ENCODE results near the gene MAD1L1. TPM values are rescaled to one million over a fixed set of nuclear protein-coding genes. Genes with fewer than 3 reads are reported as not detected.
A peak's percentile ranks its signal among the peaks of the same experiment; 100 is the strongest.

Gene MAD1L1
- total RNA-seq, 2 donors from 2014 or later = 59.1 to 61.4 TPM

GRCh38 chr7:2185715-2186114 lies 47.0 kb downstream of the MAD1L1 start:
- no peak for DNase-seq
- H3K27me3 ChIP-seq (ENCODE audit: control insufficient read depth, insufficient read depth, low read length, poor library complexity, severe bottlenecking) = no peaks in the 10 kb centered on the region
- WGBS, 2 experiments (ENCODE audit: insufficient coverage in 1 of 2, insufficient read length in 1 of 2) = 92 to 100% methylated on average over 1 to 8 of the region's 8 CpGs
- TF ChIP-seq, protein P1, sequence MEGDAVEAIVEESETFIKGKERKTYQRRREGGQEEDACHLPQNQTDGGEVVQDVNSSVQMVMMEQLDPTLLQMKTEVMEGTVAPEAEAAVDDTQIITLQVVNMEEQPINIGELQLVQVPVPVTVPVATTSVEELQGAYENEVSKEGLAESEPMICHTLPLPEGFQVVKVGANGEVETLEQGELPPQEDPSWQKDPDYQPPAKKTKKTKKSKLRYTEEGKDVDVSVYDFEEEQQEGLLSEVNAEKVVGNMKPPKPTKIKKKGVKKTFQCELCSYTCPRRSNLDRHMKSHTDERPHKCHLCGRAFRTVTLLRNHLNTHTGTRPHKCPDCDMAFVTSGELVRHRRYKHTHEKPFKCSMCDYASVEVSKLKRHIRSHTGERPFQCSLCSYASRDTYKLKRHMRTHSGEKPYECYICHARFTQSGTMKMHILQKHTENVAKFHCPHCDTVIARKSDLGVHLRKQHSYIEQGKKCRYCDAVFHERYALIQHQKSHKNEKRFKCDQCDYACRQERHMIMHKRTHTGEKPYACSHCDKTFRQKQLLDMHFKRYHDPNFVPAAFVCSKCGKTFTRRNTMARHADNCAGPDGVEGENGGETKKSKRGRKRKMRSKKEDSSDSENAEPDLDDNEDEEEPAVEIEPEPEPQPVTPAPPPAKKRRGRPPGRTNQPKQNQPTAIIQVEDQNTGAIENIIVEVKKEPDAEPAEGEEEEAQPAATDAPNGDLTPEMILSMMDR (conservative IDR thresholded peaks at IDR 0.05) = no peak
- H3K4me3 ChIP-seq (ENCODE audit: low read length) = no peak overlapping the region
- Mint-ChIP-seq H3K36me3 (ENCODE audit: low read depth) (peaks cover 72% of the 10 kb centered on the region), H3K4me3 (no peak overlapping the region), H3K27me3 (ENCODE audit: insufficient read depth) (no peaks in the 10 kb centered on the region), H3K27ac (no peak overlapping the region), H3K9me3 (peaks cover 22% of the 10 kb centered on the region), H3K4me1 (no peaks in the 10 kb centered on the region)
- H3K4me1 ChIP-seq (ENCODE audit: control insufficient read depth, insufficient read depth, low read length) = no peaks in the 10 kb centered on the region
- H3K9me3 ChIP-seq (ENCODE audit: control insufficient read depth, low read length) = peaks cover 25% of the 10 kb centered on the region
- H3K27ac ChIP-seq (ENCODE audit: low read depth, low read length) = no peak overlapping the region
- peaks cover 61% of the 10 kb centered on the region for H3K36me3 ChIP-seq (ENCODE audit: control insufficient read depth, insufficient read depth, low read length)
- H3K9ac ChIP-seq (ENCODE audit: extremely low read depth, low read length, poor library complexity, severe bottlenecking) = no peak overlapping the region

DNA sequence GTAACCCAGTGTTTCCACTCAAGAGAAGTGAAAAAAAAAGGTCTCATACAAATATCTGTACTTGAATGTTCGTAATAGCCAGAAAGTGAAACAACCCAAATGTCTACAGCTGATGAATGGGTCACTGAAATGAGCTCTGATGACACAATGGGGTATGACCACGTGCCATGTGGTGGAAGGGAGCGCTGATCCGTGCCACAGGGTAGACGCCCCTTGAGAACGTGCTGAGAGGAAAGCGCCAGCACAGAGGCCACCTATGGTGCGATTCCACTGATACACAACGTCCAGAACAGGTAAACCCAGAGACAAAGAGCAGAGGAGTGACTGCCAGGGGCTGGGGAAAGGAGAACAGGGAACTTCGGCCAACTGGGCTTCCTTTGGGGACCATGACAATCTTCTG lies 50.3 kb downstream of the MAD1L1 start:
- Mint-ChIP-seq H3K9me3 (peaks cover 2% of the 10 kb centered on the region), H3K4me3 (no peak overlapping the region), H3K4me1 (peaks cover 3% of the 10 kb centered on the region), H3K27me3 (ENCODE audit: insufficient read depth) (no peaks in the 10 kb centered on the region), H3K36me3 (ENCODE audit: low read depth) (peaks cover 62% of the 10 kb centered on the region), H3K27ac (peak overlapping the region; percentile 5)
- Histone ChIP-seq H3K27me3 (ENCODE audit: control insufficient read depth, insufficient read depth, low read length, poor library complexity, severe bottlenecking) (no peaks in the 10 kb centered on the region), H3K9ac (ENCODE audit: extremely low read depth, low read length, poor library complexity, severe bottlenecking) (no peak overlapping the region), H3K27ac (ENCODE audit: low read depth, low read length) (no peak overlapping the region), H3K4me1 (ENCODE audit: control insufficient read depth, insufficient read depth, low read length) (no peaks in the 10 kb centered on the region), H3K4me3 (ENCODE audit: low read length) (no peak overlapping the region), H3K9me3 (ENCODE audit: control insufficient read depth, low read length) (no peaks in the 10 kb centered on the region), H3K36me3 (ENCODE audit: control insufficient read depth, insufficient read depth, low read length) (peaks cover 43% of the 10 kb centered on the region)
- DNase-seq = no peak
- WGBS, 2 experiments (ENCODE audit: insufficient coverage in 1 of 2, insufficient read length in 1 of 2) = 93 to 97% methylated on average over 4 to 10 of the region's 10 CpGs
- TF ChIP-seq, protein P1 (conservative IDR thresholded peaks at IDR 0.05) = no peak

- H3K4me1 Mint-ChIP-seq = peaks cover 3% of the 10 kb centered on the region
Measured at GRCh38 chr7:2181077-2181854, 51.5 kb downstream of the MAD1L1 start.

More at GRCh38 chr7:2181077-2181854, 51.5 kb downstream of the MAD1L1 start:
- Mint-ChIP-seq H3K27me3 (ENCODE audit: insufficient read depth) (no peaks in the 10 kb centered on the region), H3K36me3 (ENCODE audit: low read depth) (peaks cover 65% of the 10 kb centered on the region), H3K4me3 (no peak overlapping the region), H3K9me3 (peaks cover 2% of the 10 kb centered on the region), H3K27ac (no peak overlapping the region)
- H3K4me1 ChIP-seq (ENCODE audit: control insufficient read depth, insufficient read depth, low read length) = no peaks in the 10 kb centered on the region
- H3K9me3 ChIP-seq (ENCODE audit: control insufficient read depth, low read length) = no peaks in the 10 kb centered on the region
- H3K36me3 ChIP-seq (ENCODE audit: control insufficient read depth, insufficient read depth, low read length) = peaks cover 48% of the 10 kb centered on the region
- no peak overlapping the region for H3K27ac ChIP-seq (ENCODE audit: low read depth, low read length)
- TF ChIP-seq, protein P1 (conservative IDR thresholded peaks at IDR 0.05) = no peak
- H3K9ac ChIP-seq (ENCODE audit: extremely low read depth, low read length, poor library complexity, severe bottlenecking) = no peak overlapping the region
- H3K4me3 ChIP-seq (ENCODE audit: low read length) = no peak overlapping the region
- no peaks in the 10 kb centered on the region for H3K27me3 ChIP-seq (ENCODE audit: control insufficient read depth, insufficient read depth, low read length, poor library complexity, severe bottlenecking)
- DNase-seq = no peak
- 89 to 94% methylated on average over 7 to 12 of the region's 13 CpGs for WGBS, 2 experiments (ENCODE audit: insufficient coverage in 1 of 2, insufficient read length in 1 of 2)

Data from endodermal cell (in vitro differentiated cells).